Endothelial cell of umbilical vein (primary cell): ENCODE data around the gene DPEP2. TPM values are rescaled to one million over a fixed set of nuclear protein-coding genes. Genes with fewer than 3 reads are reported as not detected.

ENCODE experiments used
- BruUV-seq: library from RNA; stranded (reverse); fragments of 400-500 nt; replicated peaks from 2 replicates; lab custom pipeline; 2021; lab: Mats Ljungman, UMichigan
- CTCF ChIA-PET: fragments of 300-600, 350-600 bp; sonication (Branson Sonifier 250); formaldehyde crosslinking; loops from one replicate; lab custom pipeline; 2021; ENCODE audit warnings: antibody characterized with exemption, inconsistent platforms; lab: Charles Lee
- POLR2A ChIA-PET: fragments of 300-600, 350-600 bp; sonication (Branson Sonifier 250); formaldehyde crosslinking; loops from one replicate; lab custom pipeline; 2021; ENCODE audit warnings: antibody characterized with exemption, inconsistent platforms; lab: Charles Lee
- DNase-seq: peaks from one replicate; pipeline ENCODE4 v3.0.0-alpha.2; 2011; ENCODE audit warnings: low read depth, low spot score
- FAIRE-seq: peaks from 2 replicates; lab custom pipeline; 2011; peaks lifted over from hg19 to GRCh38; lab: Jason Lieb, UNC
- H2AFZ ChIP-seq: 2 replicates; pipeline ENCODE4 v1.6.0; 2012; ENCODE audit warnings: low read depth, low read length, control low read depth, inconsistent platforms
- H3K27ac ChIP-seq: 2 replicates; pipeline ENCODE4 v1.5.1; 2011; ENCODE audit warnings: low read depth, mild to moderate bottlenecking, control low read depth, low read length, moderate library complexity; ENCODE audit not compliant: insufficient read depth
- H3K27me3 ChIP-seq, 2 experiments: 2 replicates each; pipeline versions ENCODE4 v1.6.0 to v1.6.1; 2011; ENCODE audit warnings: low read length in 2 of 2, mixed read lengths in 1 of 2; ENCODE audit not compliant: control insufficient read depth in 2 of 2, insufficient read depth in 2 of 2
- H3K36me3 ChIP-seq, 2 experiments: 2 replicates in 1 of 2; 3 replicates in 1 of 2; pipeline ENCODE4 v1.5.1; 2011; ENCODE audit warnings: low read length in 2 of 2, mild to moderate bottlenecking in 1 of 2, moderate library complexity in 1 of 2; ENCODE audit not compliant: control insufficient read depth in 2 of 2, insufficient read depth in 2 of 2; ENCODE audit errors: extremely low read depth in 1 of 2
- H3K4me1 ChIP-seq: 3 replicates; pipeline ENCODE4 v1.5.1; 2011; ENCODE audit warnings: mild to moderate bottlenecking, low read length; ENCODE audit not compliant: control insufficient read depth, insufficient read depth; ENCODE audit errors: extremely low read depth
- H3K4me2 ChIP-seq: 2 replicates; pipeline ENCODE4 v1.6.1; 2011; ENCODE audit warnings: low read length, control low read depth, mixed read lengths; ENCODE audit not compliant: insufficient read depth
- H3K4me3 ChIP-seq, 3 experiments: fragments of 200-600 bp in 1 of 3; sonication (generic), shearing (Covaris generic) in 1 of 3; replicated peaks in 1 of 3; 2 replicates each; pipeline ENCODE4 v1.5.1; 2011 to 2016; ENCODE audit warnings: control low read depth in 3 of 3, low read length in 3 of 3, mild to moderate bottlenecking in 2 of 3, inconsistent platforms in 1 of 3, low read depth in 1 of 3, moderate library complexity in 1 of 3; ENCODE audit not compliant: insufficient read depth in 1 of 3
- H3K79me2 ChIP-seq: 2 replicates; pipeline ENCODE4 v1.6.0; 2012; ENCODE audit warnings: low read length, inconsistent platforms; ENCODE audit not compliant: control insufficient read depth, insufficient read depth
- H3K9ac ChIP-seq: replicated peaks from 2 replicates; pipeline ENCODE3; 2011; ENCODE audit warnings: low read length, control low read depth; ENCODE audit not compliant: insufficient read depth; ENCODE audit errors: extremely low read depth
- H3K9me1 ChIP-seq: replicated peaks from 3 replicates; pipeline ENCODE4 v1.6.0; 2011; ENCODE audit warnings: mild to moderate bottlenecking, low read length; ENCODE audit not compliant: control insufficient read depth, insufficient read depth; ENCODE audit errors: extremely low read depth
- H3K9me3 ChIP-seq: replicated peaks from 2 replicates; pipeline ENCODE4 v1.5.1; 2012; ENCODE audit warnings: low read length, inconsistent platforms; ENCODE audit not compliant: control insufficient read depth, insufficient read depth
- H4K20me1 ChIP-seq: replicated peaks from 2 replicates; pipeline ENCODE3; 2011; ENCODE audit warnings: mild to moderate bottlenecking, low read length; ENCODE audit not compliant: control insufficient read depth, insufficient read depth; ENCODE audit errors: extremely low read depth
- EZH2 ChIP-seq: IDR thresholded peaks from 2 replicates; pipeline ENCODE4 v1.6.1; 2012; ENCODE audit warnings: borderline replicate concordance, low read depth, mild to moderate bottlenecking, moderate library complexity, low read length, inconsistent platforms; ENCODE audit not compliant: severe bottlenecking
- FOS ChIP-seq: IDR thresholded peaks from 2 replicates; pipeline ENCODE4 v1.6.1; 2011; ENCODE audit warnings: mild to moderate bottlenecking, low read length, moderate library complexity, borderline replicate concordance; ENCODE audit not compliant: insufficient read depth
- GATA2 ChIP-seq: IDR thresholded peaks from 2 replicates; pipeline ENCODE4 v1.7.0; 2011; ENCODE audit warnings: low read depth, mild to moderate bottlenecking, moderate library complexity, mixed read lengths, low read length; ENCODE audit not compliant: insufficient read length, insufficient read depth
- JUN ChIP-seq: IDR thresholded peaks from 2 replicates; pipeline ENCODE4 v1.6.1; 2011; ENCODE audit warnings: borderline replicate concordance, low read depth; ENCODE audit not compliant: insufficient read length, insufficient read depth
- MYC ChIP-seq: IDR thresholded peaks from one replicate; pipeline ENCODE4 v1.6.1; 2011; ENCODE audit warnings: mild to moderate bottlenecking, low read depth, low read length
- POLR2A ChIP-seq: IDR thresholded peaks from 2 replicates; pipeline ENCODE4 v1.6.1; 2012; ENCODE audit warnings: low read depth, mild to moderate bottlenecking, control low read depth, low read length
- POLR2AphosphoS5 ChIP-seq: IDR thresholded peaks from 2 replicates; pipeline ENCODE4 v1.6.1; 2012; ENCODE audit warnings: low read depth, mild to moderate bottlenecking, control low read depth, low read length, moderate library complexity; ENCODE audit not compliant: insufficient read depth
- dilution Hi-C: fragments of 300-500 bp; cut with MboI; formaldehyde crosslinking; loops from one replicate; pipeline ENCODE4 v1.15.0; 2019; ENCODE audit warnings: low sequenced_read_pairs; ENCODE audit not compliant: extremely low pct_ligation_motif_present
- intact Hi-C: fragments of 100-400 bp; cut with micrococcal nuclease; formaldehyde crosslinking; loops from one replicate; pipeline ENCODE4 v1.10.0; 2022
- polyA plus RNA-seq, 4 experiments: library from polyadenylated mRNA; depleted of rRNA in 3 of 4; stranded (reverse) in 3 of 4; unstranded in 1 of 4; fragments of >200 nt; gene quantifications; 2 replicates each; pipeline versions ENCODE4 v1.2.1 to v1.2.3, GENCODE V29; 2011 to 2012; ENCODE audit warnings: missing spikeins in 1 of 4
- total RNA-seq: library from RNA; stranded (reverse); gene quantifications from 2 replicates; pipeline ENCODE4 v1.2.3, GENCODE V29; 2021
- TF ChIP-seq, protein P1 (sequence below): IDR thresholded peaks from 2 replicates; pipeline ENCODE4 v1.6.1; 2011; ENCODE audit not compliant: insufficient read depth, insufficient read length
- TF ChIP-seq, protein P2 (sequence below), 2 donors: IDR thresholded peaks; 1 replicate in 1 of 2; 2 replicates in 1 of 2; pipeline ENCODE4 v1.5.1; 2011; ENCODE audit warnings: low read length in 2 of 2, mild to moderate bottlenecking in 2 of 2, moderate library complexity in 2 of 2, control low read depth in 1 of 2, inconsistent platforms in 1 of 2, low read depth in 1 of 2; ENCODE audit not compliant: insufficient read depth in 1 of 2; ENCODE audit errors: extremely low read depth in 1 of 2

The DPEP2 gene
- total and polyA plus RNA-seq, 2 donors (not counting 3 experiments of a cell fraction or from before 2014, with no cell fraction given) = 0.27 to 1.8 TPM

GRCh38 chr16:67957622-67958021 lies 41.7 kb downstream of the DPEP2 start:
- DNase-seq (no peak), FAIRE-seq (no peak)
- H3K9me3 ChIP-seq = no peaks in the 10 kb centered on the region
- intact Hi-C loops = no loop called here
- dilution Hi-C loops = no loop called here
- H3K79me2 ChIP-seq = peaks cover 2% of the 10 kb centered on the region
- H3K36me3 ChIP-seq = peaks cover 17 to 61% of the 10 kb centered on the region in 2 experiments
- H3K9me1 ChIP-seq = no peaks in the 10 kb centered on the region
- POLR2A ChIA-PET = interaction anchor here (0.7 kb wide), 1 partner anchor 223 kb away, joined by 4 read pairs; no protein-coding TSS in a partner anchor
- no peak overlapping the region for H3K9ac ChIP-seq
- no TSS peak for BruUV-seq
- no peak overlapping the region for H3K27ac ChIP-seq
- H4K20me1 ChIP-seq = no peaks in the 10 kb centered on the region
- H2AFZ ChIP-seq = no peak overlapping the region
- H3K4me3 ChIP-seq = no peak overlapping the region
- no peak overlapping the region for H3K4me2 ChIP-seq
- H3K4me1 ChIP-seq = no peaks in the 10 kb centered on the region
- CTCF ChIA-PET = no interaction called here
- H3K27me3 ChIP-seq = no peaks in the 10 kb centered on the region
- TF ChIP-seq POLR2A (no peak), JUN (no peak), EZH2 (no peak), GATA2 (no peak), FOS (no peak), MYC (no peak), POLR2AphosphoS5 (no peak)
- TF ChIP-seq, protein P1, sequence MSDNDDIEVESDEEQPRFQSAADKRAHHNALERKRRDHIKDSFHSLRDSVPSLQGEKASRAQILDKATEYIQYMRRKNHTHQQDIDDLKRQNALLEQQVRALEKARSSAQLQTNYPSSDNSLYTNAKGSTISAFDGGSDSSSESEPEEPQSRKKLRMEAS = no peak
- TF ChIP-seq, protein P2, sequence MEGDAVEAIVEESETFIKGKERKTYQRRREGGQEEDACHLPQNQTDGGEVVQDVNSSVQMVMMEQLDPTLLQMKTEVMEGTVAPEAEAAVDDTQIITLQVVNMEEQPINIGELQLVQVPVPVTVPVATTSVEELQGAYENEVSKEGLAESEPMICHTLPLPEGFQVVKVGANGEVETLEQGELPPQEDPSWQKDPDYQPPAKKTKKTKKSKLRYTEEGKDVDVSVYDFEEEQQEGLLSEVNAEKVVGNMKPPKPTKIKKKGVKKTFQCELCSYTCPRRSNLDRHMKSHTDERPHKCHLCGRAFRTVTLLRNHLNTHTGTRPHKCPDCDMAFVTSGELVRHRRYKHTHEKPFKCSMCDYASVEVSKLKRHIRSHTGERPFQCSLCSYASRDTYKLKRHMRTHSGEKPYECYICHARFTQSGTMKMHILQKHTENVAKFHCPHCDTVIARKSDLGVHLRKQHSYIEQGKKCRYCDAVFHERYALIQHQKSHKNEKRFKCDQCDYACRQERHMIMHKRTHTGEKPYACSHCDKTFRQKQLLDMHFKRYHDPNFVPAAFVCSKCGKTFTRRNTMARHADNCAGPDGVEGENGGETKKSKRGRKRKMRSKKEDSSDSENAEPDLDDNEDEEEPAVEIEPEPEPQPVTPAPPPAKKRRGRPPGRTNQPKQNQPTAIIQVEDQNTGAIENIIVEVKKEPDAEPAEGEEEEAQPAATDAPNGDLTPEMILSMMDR (IDR thresholded peaks at IDR 0.05; ENCODE audit: extremely low read depth in 1 of 2, insufficient read depth in 1 of 2, low read depth in 1 of 2, low read length in 2 of 2) = no peak
